RWPE2 (cell line): ENCODE data around the gene TTC27.

ENCODE experiments used
- ATAC-seq: fragments of 200-7000 bp; cut with Tn5 transposase; 3 replicates; pipeline ENCODE4 v1.9.1; 2021; ENCODE audit warnings: low read depth
- DNase-seq: peaks from one replicate; pipeline ENCODE4 v3.0.0-alpha.2; 2020; ENCODE audit warnings: low spot score
- H3K27ac ChIP-seq: fragments of 450-650 bp; 2 replicates; pipeline ENCODE4 v1.5.1; 2017; ENCODE audit warnings: mild to moderate bottlenecking; ENCODE audit not compliant: poor library complexity, severe bottlenecking
- H3K27me3 ChIP-seq: fragments of 250-450 bp; sonication (Bioruptor Pico); 2 replicates; pipeline ENCODE4 v1.5.1; 2021; ENCODE audit warnings: mild to moderate bottlenecking, moderate library complexity; ENCODE audit not compliant: insufficient read depth, poor library complexity, severe bottlenecking
- H3K36me3 ChIP-seq: fragments of 250-450 bp; sonication (Bioruptor Pico); 2 replicates; pipeline ENCODE4 v1.5.1; 2020; ENCODE audit warnings: low read depth, mild to moderate bottlenecking, moderate library complexity
- H3K4me1 ChIP-seq: fragments of 250-450 bp; sonication (Bioruptor Pico); 2 replicates; pipeline ENCODE4 v1.5.1; 2021; ENCODE audit warnings: mild to moderate bottlenecking, moderate library complexity; ENCODE audit not compliant: insufficient read depth, poor library complexity, severe bottlenecking
- H3K4me3 ChIP-seq: fragments of 250-450 bp; sonication (Bioruptor Pico); 2 replicates; pipeline ENCODE4 v1.5.1; 2021; ENCODE audit warnings: mild to moderate bottlenecking, moderate library complexity; ENCODE audit not compliant: severe bottlenecking
- H3K9me3 ChIP-seq: fragments of 250-450 bp; sonication (Bioruptor Pico); 2 replicates; pipeline ENCODE4 v1.5.1; 2021; ENCODE audit warnings: mild to moderate bottlenecking, moderate library complexity; ENCODE audit not compliant: severe bottlenecking
- TF ChIP-seq, protein P1 (sequence below): fragments of 450-650 bp; IDR thresholded peaks from one replicate; pipeline ENCODE4 v1.5.1; 2017; ENCODE audit warnings: mild to moderate bottlenecking, moderate library complexity; ENCODE audit not compliant: poor library complexity, severe bottlenecking

The TTC27 gene

DNA sequence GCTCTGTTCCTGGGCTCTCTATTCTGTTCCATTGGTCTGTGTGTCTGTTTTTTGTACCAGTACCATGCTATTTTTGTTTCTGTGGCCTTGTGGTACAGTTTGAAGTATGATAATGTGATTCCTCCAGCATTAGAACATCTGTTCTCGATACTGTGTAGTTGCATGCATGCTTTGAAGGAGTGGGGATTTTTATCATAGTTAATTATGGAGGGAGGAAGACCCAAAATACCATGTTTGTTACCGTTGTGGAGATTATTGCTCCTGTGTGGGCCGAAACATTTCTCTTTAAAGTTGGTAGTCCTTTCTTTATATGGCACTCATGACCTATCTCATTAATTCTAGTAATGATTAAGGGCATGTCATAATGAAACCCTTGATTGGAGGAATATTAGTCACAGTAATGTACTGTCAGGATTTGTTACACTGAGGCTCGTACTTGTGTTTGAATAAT is 87.6 kb downstream of the TTC27 start:
- Histone ChIP-seq H3K4me3 (no peak overlapping the region), H3K4me1 (peaks cover 20% of the 10 kb centered on the region), H3K36me3 (peaks cover 5% of the 10 kb centered on the region; the same call in 1 of the 2 replicates), H3K27ac (peak overlapping the region; percentile 53), H3K9me3 (no peaks in the 10 kb centered on the region), H3K27me3 (no peaks in the 10 kb centered on the region)
- DNase-seq (no peak), ATAC-seq (peak; percentile 49; the same call in 2 of the 3 replicates)
- TF ChIP-seq, protein P1, sequence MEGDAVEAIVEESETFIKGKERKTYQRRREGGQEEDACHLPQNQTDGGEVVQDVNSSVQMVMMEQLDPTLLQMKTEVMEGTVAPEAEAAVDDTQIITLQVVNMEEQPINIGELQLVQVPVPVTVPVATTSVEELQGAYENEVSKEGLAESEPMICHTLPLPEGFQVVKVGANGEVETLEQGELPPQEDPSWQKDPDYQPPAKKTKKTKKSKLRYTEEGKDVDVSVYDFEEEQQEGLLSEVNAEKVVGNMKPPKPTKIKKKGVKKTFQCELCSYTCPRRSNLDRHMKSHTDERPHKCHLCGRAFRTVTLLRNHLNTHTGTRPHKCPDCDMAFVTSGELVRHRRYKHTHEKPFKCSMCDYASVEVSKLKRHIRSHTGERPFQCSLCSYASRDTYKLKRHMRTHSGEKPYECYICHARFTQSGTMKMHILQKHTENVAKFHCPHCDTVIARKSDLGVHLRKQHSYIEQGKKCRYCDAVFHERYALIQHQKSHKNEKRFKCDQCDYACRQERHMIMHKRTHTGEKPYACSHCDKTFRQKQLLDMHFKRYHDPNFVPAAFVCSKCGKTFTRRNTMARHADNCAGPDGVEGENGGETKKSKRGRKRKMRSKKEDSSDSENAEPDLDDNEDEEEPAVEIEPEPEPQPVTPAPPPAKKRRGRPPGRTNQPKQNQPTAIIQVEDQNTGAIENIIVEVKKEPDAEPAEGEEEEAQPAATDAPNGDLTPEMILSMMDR = no peak

DNA sequence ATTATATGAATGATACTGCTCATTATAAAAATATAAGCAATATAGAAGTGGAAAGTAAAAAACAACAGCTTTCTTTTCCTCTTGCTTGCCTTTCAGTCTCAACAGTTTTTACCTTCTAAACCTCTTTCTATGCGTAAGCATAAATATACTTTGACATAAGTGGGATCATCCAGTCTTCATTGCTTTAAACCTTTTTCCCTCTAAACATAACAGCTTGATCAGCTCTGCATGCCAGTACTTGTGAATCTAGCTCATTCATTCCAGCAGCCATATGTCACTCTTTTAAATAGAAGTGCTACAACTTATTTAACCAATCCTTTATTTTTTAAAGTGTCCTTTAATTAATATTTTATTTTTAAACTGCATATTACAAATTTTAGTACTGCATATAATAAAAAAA is 88.1 kb downstream of the TTC27 start:
- H3K27me3 ChIP-seq = no peaks in the 10 kb centered on the region
- no peak overlapping the region for H3K4me3 ChIP-seq
- peaks cover 5% of the 10 kb centered on the region; the same call in 1 of the 2 replicates for H3K36me3 ChIP-seq
- ATAC-seq = peak; percentile 82
- peaks cover 20% of the 10 kb centered on the region for H3K4me1 ChIP-seq
- peak overlapping the region; percentile 53 for H3K27ac ChIP-seq
- no peaks in the 10 kb centered on the region for H3K9me3 ChIP-seq
- no peak for DNase-seq
- TF ChIP-seq, protein P1 = no peak

DNA sequence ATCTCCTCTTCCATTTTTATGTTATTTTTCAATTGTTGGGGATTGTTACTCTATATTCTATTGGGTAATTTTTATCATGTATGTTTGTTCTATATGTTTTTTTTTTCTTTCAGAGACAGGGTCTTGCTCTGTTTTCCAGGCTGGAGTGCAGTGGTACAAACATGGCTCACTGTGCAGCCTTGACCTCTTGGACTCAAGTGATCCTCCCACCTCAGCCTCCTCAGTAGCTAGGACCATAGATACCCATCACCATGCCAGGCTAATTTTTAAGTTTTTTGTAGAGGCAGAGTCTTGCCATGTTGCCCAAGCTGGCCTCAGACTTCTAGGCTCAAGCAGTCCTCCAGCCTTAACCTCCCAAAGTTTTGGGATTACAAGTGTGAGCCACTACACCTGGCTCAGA is 88.7 kb downstream of the TTC27 start:
- peaks cover 5% of the 10 kb centered on the region; the same call in 1 of the 2 replicates for H3K36me3 ChIP-seq
- H3K27ac ChIP-seq = peak overlapping the region; percentile 53

DNA sequence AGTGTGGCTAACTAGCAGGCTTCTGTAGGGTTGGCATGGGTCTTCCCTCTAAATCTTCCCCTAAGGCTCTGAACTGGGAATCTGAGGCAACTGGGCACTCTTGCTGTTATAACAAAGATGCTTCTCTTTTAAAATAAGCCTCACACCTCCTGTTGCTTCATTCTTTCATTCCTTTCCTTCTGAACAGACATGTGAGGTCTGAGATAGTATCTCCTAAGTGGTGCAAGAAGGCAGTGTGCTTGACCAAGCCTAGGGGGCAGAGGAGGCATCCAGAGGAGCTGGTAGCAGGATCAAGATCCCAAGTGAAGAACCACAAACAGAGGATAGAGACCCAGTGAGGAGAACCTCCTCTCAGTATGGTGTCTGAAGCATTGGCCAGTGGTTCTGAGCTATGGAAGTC is 90.9 kb downstream of the TTC27 start:
- H3K4me1 ChIP-seq = peaks cover 13% of the 10 kb centered on the region
- TF ChIP-seq, protein P1 = no peak
- DNase-seq (no peak), ATAC-seq (no peak)
- H3K27ac ChIP-seq = no peak overlapping the region
- no peaks in the 10 kb centered on the region for H3K9me3 ChIP-seq
- no peak overlapping the region for H3K4me3 ChIP-seq
- H3K27me3 ChIP-seq = no peaks in the 10 kb centered on the region
- no peaks in the 10 kb centered on the region for H3K36me3 ChIP-seq

More for the DNA sequence above, 88.7 kb downstream of the TTC27 start:
- DNase-seq (no peak), ATAC-seq (no peak)
- Histone ChIP-seq H3K27me3 (no peaks in the 10 kb centered on the region), H3K4me3 (no peak overlapping the region), H3K4me1 (peaks cover 14% of the 10 kb centered on the region), H3K9me3 (no peaks in the 10 kb centered on the region)
- TF ChIP-seq, protein P1 = no peak

DNA sequence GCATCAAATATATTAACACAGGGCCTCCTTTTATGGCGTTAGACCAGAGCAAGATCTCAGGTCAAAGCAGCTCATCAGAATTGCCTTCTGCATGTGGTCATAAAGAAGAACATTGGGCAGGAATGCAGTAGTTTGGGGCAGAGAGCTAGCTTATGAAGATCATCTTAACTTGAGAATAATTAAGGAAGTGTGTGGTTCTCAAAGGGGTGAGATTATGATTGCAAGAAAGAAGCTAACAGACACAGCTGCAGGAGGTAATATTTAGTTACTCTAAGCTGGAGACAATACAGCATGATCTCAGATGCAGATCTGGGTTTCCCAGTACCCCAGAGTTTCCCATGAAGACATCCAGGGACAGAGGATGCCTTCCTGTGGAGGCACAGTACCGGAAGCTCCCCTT is 91.6 kb downstream of the TTC27 start:
- H3K4me1 ChIP-seq = peaks cover 13% of the 10 kb centered on the region
- no peak overlapping the region for H3K4me3 ChIP-seq
- no peaks in the 10 kb centered on the region for H3K9me3 ChIP-seq
- ATAC-seq (no peak), DNase-seq (no peak)
- no peak overlapping the region for H3K27ac ChIP-seq
- no peaks in the 10 kb centered on the region for H3K27me3 ChIP-seq
- H3K36me3 ChIP-seq = no peaks in the 10 kb centered on the region
- TF ChIP-seq, protein P1 = no peak
